GM12892 (cell line): ENCODE data around the gene LAMA2.

ENCODE experiments used
- POLR2A ChIP-seq: IDR thresholded peaks from 2 replicates; pipeline ENCODE4 v1.6.1; 2011; ENCODE audit warnings: low read depth, low read length, control low read depth
- POLR2AphosphoS5 ChIP-seq: IDR thresholded peaks from 2 replicates; pipeline ENCODE4 v1.6.1; 2011; ENCODE audit warnings: low read depth, low read length, control low read depth

DNA sequence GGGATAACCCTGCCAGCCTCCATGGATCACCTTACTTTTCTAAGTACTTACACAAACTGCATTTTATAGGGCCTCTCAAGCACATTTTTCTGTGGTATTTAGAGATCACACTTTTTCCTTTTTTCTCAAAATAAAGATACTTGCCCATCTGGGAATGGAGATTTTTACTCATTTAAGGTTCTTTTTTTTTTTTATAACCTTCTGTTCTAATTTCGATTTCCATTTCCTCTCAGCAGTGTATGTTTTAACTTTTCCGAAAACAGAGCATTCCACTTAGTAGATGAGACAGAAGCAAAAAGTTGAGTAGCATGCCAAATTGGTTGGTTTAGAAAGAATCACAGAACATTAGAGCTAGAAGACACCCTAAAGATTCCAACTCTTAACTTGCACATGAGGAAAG lies 612.7 kb downstream of the LAMA2 start:
- TF ChIP-seq POLR2AphosphoS5 (no peak), POLR2A (no peak)
